Measurements from ENCODE around the gene RPS27L.

- TF ChIP-seq CTCF (IDR thresholded peaks at IDR 0.05; ENCODE audit: low read length), result no peak
- no peak for TF ChIP-seq EZH2 (IDR thresholded peaks at IDR 0.05; ENCODE audit: borderline replicate concordance, low read length)
Observed at GRCh38 chr15:63206079-63206478, 48.8 kb upstream of the RPS27L start.
